WERI-Rb-1 (cell line): ENCODE data around the gene VPS13D.

ENCODE experiments used
- DNase-seq: peaks from one replicate; pipeline ENCODE4 v3.0.0-alpha.2; 2020
- H3K27ac ChIP-seq: fragments of 250-450 bp; sonication (Bioruptor Pico); 2 replicates; pipeline ENCODE4 v1.5.1; 2020; ENCODE audit warnings: mild to moderate bottlenecking, moderate library complexity
- H3K27me3 ChIP-seq: fragments of 250-450 bp; sonication (Bioruptor Pico); 2 replicates; pipeline ENCODE4 v1.5.1; 2021; ENCODE audit warnings: mild to moderate bottlenecking, low read depth, moderate library complexity; ENCODE audit not compliant: insufficient read depth, severe bottlenecking
- H3K36me3 ChIP-seq: fragments of 250-450 bp; sonication (Bioruptor Pico); 2 replicates; pipeline ENCODE4 v1.5.1; 2020; ENCODE audit warnings: mild to moderate bottlenecking, moderate library complexity
- H3K4me3 ChIP-seq: 2 replicates; pipeline ENCODE4 v1.5.1; 2011; ENCODE audit warnings: low read depth, mild to moderate bottlenecking, control low read depth, low read length
- H3K9me3 ChIP-seq: fragments of 250-450 bp; sonication (Bioruptor Pico); 2 replicates; pipeline ENCODE4 v1.5.1; 2021; ENCODE audit warnings: mild to moderate bottlenecking, moderate library complexity; ENCODE audit not compliant: severe bottlenecking
- CTCF ChIP-seq: IDR thresholded peaks from 2 replicates; pipeline ENCODE4 v1.5.1; 2011; ENCODE audit warnings: low read depth, mild to moderate bottlenecking, control low read depth, inconsistent platforms, low read length

Gene VPS13D

DNA sequence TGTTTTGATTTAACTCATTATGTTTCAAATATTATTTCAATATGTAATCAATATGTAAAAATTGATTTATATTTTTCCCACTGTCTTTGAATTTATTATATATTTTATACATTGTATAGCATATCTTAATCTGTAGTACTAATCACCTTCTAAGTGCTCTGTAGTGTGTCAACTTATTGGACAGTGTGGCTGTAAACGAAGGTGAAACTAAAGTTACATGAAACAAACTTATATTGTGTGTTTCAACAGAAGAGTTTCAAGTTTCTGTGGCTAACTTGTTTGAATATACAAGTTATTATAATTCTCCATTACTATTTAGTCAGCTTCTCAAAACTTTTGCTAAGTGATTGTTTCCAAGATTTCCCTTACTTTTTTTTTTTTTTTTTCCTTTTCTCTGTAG lies 212.4 kb downstream of the VPS13D start:
- no peak for TF ChIP-seq CTCF
- H3K36me3 ChIP-seq: no peaks in the 10 kb centered on the region

GRCh38 chr1:12443151-12443550 lies 213.3 kb downstream of the VPS13D start:
- Histone ChIP-seq H3K27ac (no peak overlapping the region), H3K27me3 (no peaks in the 10 kb centered on the region), H3K9me3 (no peaks in the 10 kb centered on the region), H3K4me3 (no peak overlapping the region), H3K36me3 (no peaks in the 10 kb centered on the region)
- no peak for DNase-seq
- no peak for TF ChIP-seq CTCF

More for the DNA sequence above, 212.4 kb downstream of the VPS13D start:
- Histone ChIP-seq H3K27ac (no peak overlapping the region), H3K9me3 (no peaks in the 10 kb centered on the region), H3K27me3 (no peaks in the 10 kb centered on the region), H3K4me3 (no peak overlapping the region)
- DNase-seq: no peak

DNA sequence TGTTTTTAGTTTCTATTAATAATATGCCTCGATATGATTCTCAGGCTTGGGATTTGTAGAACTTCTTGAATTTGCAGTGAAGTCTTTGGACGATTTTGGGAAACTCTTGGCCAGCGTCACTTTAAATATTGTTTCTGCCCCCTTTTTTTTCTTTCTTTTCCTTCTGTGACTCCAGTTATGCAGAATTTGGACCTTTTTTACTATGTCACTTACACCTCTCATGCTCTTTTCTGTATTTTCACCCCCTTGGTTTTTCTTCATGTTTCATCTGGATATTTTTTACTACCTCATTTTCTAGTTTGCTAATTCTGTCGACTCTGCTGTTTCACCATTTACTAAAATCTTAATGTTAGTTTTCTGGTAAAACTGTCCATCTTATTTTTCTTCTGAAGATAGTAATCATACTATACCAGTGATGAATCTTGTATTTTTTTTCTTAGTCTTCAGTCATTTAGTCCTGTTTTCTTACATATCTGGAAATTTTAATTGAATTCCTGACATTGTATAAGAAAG lies 214.6 kb downstream of the VPS13D start:
- Histone ChIP-seq H3K36me3 (no peaks in the 10 kb centered on the region), H3K27ac (no peak overlapping the region), H3K4me3 (no peak overlapping the region), H3K27me3 (no peaks in the 10 kb centered on the region), H3K9me3 (no peaks in the 10 kb centered on the region)
- no peak for TF ChIP-seq CTCF
- DNase-seq: no peak

DNA sequence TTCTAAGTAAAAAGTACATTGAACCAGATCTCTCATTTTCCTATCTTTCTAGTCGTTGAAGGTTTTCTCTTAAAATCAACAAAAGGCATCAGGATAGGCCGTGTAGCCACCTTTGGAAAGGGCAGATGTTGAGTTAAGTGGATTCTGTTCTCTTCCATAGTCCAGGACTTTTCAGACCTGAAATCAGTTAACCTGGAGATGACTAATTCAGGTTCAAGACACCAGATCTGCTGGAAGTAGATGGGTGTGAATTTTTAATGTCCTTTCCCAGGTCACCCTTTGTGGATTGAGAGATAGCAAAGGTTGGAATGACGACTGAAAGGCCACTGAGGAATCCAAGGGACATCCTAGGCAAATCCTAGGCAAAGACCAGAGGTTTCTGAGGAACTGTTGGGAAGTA lies 215.4 kb downstream of the VPS13D start:
- Histone ChIP-seq H3K36me3 (no peaks in the 10 kb centered on the region), H3K9me3 (no peaks in the 10 kb centered on the region), H3K4me3 (no peak overlapping the region), H3K27me3 (no peaks in the 10 kb centered on the region), H3K27ac (no peak overlapping the region)
- TF ChIP-seq CTCF: no peak
- no peak for DNase-seq

GRCh38 chr1:12446593-12446992 lies 216.8 kb downstream of the VPS13D start:
- no peak overlapping the region for H3K27ac ChIP-seq
- no peak for DNase-seq
- TF ChIP-seq CTCF: no peak
- H3K36me3 ChIP-seq: no peaks in the 10 kb centered on the region
- H3K9me3 ChIP-seq: no peaks in the 10 kb centered on the region
- no peak overlapping the region for H3K4me3 ChIP-seq
- no peaks in the 10 kb centered on the region for H3K27me3 ChIP-seq

- no peak for DNase-seq
- no peaks in the 10 kb centered on the region for H3K36me3 ChIP-seq
- H3K27ac ChIP-seq: no peak overlapping the region
- no peak for TF ChIP-seq CTCF
- no peak overlapping the region for H3K4me3 ChIP-seq
- no peaks in the 10 kb centered on the region for H3K9me3 ChIP-seq
- no peaks in the 10 kb centered on the region for H3K27me3 ChIP-seq
Observed at GRCh38 chr1:12447307-12447706, 217.5 kb downstream of the VPS13D start.
